Measurements from ENCODE around the gene INF2. TPM values are rescaled to one million over a fixed set of nuclear protein-coding genes. Genes with fewer than 3 reads are reported as not detected.

INF2 gene
- total RNA-seq, 4 donors from 2014 or later = 50.9 to 104 (median 87.5) TPM

- no peak for DNase-seq (ENCODE audit: low spot score)
- TF ChIP-seq CTCF (IDR thresholded peaks at IDR 0.05) = no peak
- no peak for ATAC-seq (ENCODE audit: low FRiP score)
Measured at GRCh38 chr14:104744484-104744883, 55.1 kb downstream of the INF2 start.

GRCh38 chr14:104745431-104745830 lies 56.0 kb downstream of the INF2 start:
- DNase-seq (ENCODE audit: low spot score) = no peak
- no peak for ATAC-seq (ENCODE audit: low FRiP score)
- TF ChIP-seq CTCF (IDR thresholded peaks at IDR 0.05) = no peak

GRCh38 chr14:104746071-104746545 lies 56.7 kb downstream of the INF2 start:
- TF ChIP-seq CTCF (IDR thresholded peaks at IDR 0.05) = no peak
- DNase-seq (ENCODE audit: low spot score) = no peak
- no peak for ATAC-seq (ENCODE audit: low FRiP score)

GRCh38 chr14:104746934-104747481 lies 57.6 kb downstream of the INF2 start:
- ATAC-seq (ENCODE audit: low FRiP score) (no peak), DNase-seq (ENCODE audit: low spot score) (no peak)

GRCh38 chr14:104747876-104748275 lies 58.5 kb downstream of the INF2 start:
- no peak for TF ChIP-seq CTCF (IDR thresholded peaks at IDR 0.05)
- ATAC-seq (ENCODE audit: low FRiP score) = no peak
- no peak for DNase-seq (ENCODE audit: low spot score)

More at GRCh38 chr14:104746934-104747481, 57.6 kb downstream of the INF2 start:
- TF ChIP-seq CTCF (IDR thresholded peaks at IDR 0.05) = no peak

GRCh38 chr14:104749111-104749649 lies 59.8 kb downstream of the INF2 start:
- no peak for TF ChIP-seq CTCF (IDR thresholded peaks at IDR 0.05)
- ATAC-seq (ENCODE audit: low FRiP score) = no peak
- DNase-seq (ENCODE audit: low spot score) = no peak

Measured in omental fat pad (tissue), 4 donors.